CMK (cell line): ENCODE data around the gene DMXL2.
A peak's percentile ranks its signal among the peaks of the same experiment; 100 is the strongest.
"Not testable (repeated sequence)": the region's sequence is repeated elsewhere in the genome, so short reads cannot be mapped to it uniquely, and the experiment has no call there.

Experiments used
- DNase-seq: peaks from one replicate; pipeline ENCODE4 v3.0.0-alpha.2; 2010; ENCODE audit warnings: low read depth

The DMXL2 gene, protein sequence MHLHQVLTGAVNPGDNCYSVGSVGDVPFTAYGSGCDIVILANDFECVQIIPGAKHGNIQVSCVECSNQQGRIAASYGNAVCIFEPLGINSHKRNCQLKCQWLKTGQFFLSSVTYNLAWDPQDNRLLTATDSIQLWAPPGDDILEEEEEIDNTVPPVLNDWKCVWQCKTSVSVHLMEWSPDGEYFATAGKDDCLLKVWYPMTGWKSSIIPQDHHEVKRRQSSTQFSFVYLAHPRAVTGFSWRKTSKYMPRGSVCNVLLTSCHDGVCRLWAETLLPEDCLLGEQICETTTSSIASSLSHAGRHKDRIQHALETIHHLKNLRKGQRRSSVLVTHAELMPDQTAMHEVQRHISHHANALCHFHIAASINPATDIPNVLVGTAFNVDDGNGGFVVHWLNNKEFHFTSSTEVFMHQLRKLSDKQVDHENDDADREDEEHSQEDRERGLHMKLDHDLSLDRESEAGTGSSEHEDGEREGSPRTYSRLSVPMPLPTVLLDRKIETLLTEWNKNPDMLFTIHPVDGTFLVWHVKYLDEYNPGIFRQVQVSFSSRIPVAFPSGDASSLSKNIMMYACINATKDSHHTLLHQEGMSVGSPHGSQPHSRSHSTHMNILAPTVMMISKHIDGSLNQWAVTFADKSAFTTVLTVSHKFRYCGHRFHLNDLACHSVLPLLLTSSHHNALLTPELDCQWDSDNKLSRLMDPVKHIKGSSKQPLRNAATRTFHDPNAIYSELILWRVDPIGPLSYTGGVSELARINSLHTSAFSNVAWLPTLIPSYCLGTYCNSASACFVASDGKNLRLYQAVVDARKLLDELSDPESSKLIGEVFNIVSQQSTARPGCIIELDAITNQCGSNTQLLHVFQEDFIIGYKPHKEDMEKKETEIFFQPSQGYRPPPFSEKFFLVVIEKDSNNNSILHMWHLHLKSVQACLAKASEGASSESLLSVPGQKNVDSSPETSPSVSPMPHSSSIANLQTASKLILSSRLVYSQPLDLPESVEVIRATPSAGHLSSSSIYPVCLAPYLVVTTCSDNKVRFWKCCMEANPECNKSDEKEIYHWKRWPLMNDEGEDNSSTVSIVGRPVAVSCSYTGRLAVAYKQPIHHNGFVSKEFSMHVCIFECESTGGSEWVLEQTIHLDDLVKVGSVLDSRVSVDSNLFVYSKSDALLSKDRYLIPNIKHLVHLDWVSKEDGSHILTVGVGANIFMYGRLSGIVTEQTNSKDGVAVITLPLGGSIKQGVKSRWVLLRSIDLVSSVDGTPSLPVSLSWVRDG (N-terminal part only)

DNA sequence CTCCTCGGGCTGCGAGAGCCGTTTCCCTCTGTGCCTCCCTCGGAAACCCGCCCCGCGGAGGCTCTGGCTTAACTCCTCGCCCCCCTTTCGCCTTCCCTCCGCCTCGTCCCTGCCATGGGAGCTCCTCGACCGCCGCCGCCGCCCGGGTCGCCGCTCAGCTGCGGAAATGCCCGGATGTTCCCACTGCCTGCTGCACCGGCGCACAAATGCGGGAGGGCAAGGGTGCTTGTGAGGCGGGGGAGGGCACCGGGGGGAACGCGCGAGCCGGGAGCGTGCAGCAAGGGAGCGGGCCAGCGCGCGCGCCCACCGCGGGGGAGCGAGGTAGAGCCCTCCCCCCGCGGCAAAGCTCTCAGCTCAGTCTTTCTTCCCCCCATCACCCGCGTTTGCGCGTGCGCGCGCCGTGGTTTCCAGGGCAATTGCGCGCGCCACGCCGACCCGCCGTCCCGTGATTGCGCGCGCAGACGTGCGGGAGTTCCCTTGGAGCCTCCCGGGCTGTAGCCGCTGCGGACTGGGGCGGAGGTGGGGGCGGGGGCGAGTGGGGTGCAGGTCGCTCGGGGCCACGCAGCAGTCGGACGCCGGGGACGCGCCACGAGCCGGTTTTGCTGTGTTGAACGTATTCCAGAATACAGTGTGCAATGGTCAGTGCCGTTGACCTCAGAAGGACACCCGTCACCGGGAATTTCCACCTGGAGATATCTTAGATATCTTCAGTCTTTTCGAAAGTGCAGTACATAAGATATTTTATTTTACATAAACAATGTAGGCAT, at the start of gene DMXL2:
TSS of gene DMXL2 (minus strand) at position 168 of the 767 bp plus-strand sequence. CDS start 226 bp downstream, outside the sequence.
- peak; percentile 35 for DNase-seq

DNA sequence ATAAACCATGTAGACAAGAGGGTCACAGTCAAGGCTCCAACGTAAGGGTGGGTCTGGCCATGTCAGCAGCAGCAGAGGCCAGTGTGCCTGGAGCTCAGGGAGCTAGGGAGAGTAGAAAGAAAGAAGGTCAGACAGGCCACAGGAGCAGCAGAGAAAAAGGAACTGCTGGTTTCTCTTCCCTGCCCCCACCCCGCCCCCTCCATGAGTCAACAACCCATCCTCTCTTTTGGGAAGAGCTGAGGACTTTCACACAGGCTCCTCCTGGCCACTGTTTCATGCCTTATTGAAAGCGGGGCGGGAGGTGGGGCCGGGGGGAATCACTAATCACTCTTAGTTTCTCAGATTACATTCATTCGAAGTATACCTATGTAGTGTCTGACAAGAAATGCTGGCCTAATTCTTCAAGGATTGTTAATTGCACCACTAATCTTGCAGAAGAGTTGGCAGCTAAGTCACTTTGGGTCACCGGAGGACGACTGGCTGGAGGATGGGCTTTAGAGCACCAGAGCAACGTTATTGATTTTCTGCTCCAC, 49.6 kb upstream of the DMXL2 start:
- no peak for DNase-seq

DNA sequence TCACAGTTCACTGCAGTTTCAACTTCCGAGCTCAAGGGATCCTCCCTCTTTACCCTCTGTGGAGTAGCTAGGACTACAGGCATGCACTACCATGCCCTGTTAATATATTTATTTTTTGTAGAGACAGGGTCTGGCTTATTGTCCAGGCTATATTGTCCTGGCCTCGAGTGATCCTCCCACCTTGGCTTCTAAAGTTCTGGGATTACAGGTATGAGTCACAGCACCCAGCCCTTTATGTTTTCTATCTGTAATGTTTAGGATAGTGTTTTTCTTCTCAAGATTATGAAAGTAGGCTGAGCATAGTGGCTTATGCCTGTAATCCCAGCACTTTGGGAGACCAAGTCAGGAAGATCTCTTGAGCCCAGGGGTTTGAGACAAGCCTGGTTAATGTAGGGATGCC, 46.8 kb upstream of the DMXL2 start:
- no peak for DNase-seq

DNA sequence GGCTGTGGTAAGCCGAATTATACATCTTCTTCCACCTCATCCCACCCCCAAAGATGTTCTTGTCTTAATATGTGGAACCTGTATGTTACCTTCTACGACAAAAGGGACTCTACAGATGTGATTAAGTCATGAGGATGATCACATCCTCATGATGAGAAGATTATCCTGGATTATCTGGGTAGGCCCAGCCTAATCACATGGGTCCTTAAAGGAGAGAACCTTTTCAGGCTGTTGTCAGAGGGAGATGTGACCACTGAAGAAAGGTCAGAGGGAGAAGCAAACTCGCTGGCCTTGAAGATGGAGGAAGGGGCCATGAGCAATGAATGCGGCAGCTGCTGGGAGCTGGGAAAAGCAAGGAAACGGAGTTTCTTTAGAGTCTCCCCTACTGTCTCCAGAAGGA, 45.9 kb upstream of the DMXL2 start:
- no peak for DNase-seq

DNA sequence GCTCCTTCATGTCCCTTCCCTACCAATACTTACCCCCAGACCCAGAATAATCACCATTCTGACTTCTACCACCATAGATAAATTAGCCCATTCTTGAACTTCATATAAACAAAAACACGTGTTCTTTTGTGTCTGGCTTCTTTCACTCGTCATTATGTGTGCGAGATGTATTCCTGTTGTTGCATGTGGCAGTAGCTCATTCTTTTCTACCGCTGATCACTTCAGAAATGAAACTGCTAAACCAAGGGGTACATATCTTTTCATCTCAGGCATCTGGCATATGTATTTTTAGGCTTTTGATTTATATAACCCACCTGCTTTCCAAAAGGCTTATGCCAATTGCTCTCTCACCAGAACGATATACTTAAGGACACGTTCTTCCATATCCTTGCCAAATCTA, 44.9 kb upstream of the DMXL2 start:
- DNase-seq: no peak

DNA sequence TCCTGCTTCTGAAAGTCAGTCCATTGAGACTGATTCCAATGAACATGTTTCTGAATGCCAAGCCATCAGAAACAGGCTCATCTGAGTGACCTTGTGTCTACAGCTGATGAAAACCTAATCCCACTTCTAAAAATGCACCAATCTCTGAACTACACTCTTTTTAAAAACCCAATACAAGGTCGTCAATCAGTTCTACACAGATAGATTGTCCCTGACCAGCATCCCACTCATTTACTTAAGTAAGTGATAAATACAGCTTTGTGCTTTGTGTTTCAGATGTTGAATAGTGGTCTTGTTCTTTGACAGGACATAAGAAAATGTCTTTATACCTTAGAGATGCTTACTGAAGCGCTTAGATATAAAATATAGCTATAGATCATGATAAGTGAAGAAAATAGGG, 38.5 kb upstream of the DMXL2 start:
- no peak for DNase-seq

DNA sequence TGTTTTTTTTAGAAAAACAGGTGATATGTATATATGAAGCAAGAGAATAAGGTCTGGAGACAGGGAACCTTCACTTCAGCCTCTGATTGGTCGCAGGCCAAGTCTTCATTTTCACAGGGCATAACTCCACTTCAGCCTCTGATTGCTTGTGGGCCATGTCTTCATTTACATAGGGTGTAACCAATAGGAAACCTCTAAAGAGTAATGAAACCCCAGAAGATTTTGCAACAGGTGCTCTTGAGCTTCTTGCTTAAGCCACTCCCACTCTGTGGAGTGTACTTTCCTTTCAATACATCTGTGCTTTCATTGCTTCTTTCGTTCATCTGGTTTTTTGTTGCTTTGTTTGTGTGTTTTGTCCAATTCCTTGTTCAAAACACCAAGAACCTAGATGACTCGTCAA, 36.1 kb upstream of the DMXL2 start:
- no peak for DNase-seq

DNA sequence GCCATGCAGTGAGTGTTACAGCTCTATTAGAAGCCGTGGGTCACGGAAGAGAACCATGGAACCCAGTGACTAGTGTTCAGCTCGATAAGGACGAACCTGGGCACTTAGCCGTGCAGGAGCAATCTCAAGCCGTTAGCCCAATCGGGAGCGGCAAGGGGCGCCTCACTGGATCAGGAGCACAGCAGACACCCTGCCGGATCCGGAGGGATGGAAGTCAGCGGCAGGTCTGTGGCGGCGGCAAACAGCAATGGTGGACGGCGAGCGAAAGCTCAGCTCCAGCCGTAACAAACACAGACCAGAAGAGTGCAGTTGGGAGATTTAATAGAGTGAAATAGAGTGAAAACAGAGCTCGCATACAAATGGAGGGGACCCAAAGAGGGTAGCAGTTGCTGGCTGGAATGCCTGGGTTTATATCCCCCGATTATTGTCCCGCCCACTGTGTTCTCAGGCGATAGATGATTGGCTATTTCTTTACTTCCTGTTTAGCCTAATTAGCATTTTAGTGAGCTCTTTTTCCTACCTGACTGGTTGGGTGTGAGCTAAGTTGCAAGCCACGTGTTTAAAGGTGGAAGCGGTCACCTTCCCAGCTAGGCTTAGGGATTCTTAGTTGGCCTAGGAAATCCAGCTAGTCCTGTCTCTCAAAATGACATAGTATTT, 33.0 kb upstream of the DMXL2 start:
- DNase-seq: not testable (repeated sequence)

DNA sequence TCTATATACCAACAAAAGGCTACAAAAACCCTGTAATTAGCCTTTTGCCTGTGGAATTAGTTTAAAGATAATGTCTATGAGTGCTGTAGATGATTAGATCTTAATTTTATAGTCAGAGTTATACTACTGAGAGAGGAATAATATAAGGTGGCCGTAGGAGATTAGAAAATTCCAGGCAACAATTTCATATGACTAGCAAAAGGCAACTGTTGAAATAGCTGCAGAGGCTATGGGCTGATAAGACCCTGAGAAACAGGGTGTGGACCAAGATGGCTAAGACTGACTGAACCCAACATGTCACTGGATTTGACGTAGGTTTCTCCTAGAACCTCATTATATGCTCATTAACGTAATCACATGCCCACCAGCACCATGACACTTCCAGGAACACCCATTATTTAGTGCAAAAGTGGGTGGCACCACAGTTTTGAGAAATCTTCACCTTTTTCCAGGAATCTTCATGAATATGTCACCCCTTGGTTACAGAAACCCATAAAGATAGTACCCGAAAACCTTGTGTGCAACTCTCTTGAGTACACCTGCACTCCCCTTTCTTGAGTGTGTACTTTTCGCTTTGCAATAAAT, 29.6 kb upstream of the DMXL2 start:
- no peak for DNase-seq

DNA sequence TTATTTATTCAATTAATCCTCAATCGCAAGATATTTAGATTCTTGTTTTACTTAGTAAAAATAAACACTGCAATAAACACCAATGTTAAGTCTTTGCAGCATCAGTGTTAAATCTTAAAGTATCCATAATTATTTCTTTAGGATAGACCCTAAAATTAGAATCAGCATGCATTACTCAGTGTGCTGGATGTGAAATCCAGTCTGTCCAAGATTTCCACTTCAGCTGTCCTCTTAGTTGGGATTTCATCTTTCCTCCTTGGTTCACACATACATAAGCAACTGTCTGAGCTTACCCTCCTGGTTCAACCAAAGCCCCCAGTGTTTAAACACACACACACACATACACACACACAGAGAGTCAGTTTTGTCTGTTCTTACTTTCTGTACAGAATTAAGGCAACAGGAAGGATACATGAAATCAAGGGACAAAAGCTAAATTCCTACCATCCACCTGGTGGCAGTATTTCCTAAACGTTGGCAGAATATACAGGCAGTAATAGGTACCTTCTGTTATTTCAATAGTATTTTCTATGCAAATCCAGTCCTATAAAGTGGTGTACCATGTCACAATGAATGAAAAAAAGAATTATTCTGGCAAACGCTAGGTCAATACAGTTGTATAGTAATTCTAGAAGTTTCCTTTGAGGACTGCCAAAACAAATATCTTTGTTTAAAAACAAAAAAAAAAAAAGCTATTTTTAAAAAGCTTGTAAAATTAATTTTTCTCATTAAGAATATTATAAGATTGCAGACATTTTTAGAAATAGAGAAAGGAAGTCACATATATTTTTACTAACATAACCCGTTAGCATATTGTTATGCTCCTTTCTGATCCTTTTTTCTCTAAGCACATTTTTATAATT, 27.3 kb upstream of the DMXL2 start:
- peak; percentile 18 for DNase-seq

DNA sequence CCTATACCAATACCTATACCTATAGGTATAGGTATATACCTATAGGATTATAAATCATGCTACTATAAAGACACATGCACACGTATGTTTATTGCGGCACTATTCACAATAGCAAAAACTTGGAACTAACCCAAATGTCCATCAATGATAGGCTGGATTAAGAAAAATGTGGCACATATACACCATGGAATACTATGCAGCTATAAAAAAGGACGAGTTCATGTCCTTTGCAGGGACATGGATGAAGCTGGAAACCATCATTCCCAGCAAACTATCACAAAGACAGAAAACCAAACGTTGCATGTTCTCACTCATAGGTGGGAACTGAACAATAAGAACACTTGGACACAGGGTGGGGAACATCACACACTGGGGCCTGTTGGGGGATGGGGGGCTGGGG, 26.1 kb upstream of the DMXL2 start:
- not testable (repeated sequence) for DNase-seq

DNA sequence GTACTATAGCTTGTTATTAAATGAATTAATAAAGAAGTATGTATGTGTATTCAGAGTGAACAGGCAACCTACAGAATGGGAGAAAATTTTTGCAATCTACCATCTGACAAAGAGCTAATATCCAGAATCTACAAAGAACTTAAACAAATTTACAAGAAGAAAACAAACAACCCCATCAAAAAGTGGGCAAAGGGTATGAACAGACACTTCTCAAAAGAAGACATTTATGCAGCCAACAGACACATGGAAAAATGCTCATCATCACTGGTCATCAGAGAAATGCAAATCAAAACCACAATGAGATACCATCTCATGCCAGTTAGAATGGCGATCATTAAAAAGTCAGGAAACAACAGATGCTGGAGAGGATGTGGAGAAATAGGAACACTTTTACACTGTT, 25.5 kb upstream of the DMXL2 start:
- not testable (repeated sequence) for DNase-seq

DNA sequence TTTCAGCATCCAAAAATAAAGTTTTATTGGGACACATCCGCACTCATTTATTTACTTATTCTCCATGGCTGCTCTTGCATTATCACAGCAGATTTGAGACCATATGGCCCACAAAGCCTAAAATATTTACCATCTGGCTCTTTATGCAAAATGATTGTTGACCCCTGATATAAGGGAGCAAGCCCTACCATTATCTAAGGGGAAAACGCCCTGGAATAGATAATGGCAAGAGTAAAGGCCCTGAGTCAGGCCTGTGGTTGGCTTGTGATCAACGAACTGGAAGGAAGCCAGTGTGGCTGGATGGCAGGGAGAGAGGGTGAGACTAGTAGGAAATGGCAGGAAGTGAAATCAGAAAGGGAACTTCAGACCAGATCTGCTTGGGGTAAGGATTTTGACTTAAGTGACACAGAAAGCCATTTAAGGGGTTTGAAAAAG, 24.6 kb upstream of the DMXL2 start:
- peak; percentile 58 for DNase-seq

DNA sequence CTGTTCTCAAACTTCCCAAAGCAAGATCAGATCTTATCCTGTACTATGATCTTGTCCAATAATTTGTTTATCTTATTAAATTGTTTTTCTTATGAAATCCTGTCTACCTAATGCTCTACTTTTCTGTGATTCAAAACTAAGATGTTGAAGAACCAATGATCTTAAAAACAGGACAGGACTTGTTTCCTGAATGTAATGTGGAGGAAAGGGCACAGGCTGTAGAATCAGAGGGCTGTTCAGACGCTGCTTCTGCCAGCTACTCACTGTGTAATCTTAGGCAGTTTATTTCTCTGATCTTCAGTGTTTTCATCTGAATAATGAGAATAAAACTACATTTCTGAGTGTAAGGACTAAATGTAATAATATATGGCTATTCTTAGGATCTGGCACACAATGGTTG, 20.1 kb upstream of the DMXL2 start:
- no peak for DNase-seq

DNA sequence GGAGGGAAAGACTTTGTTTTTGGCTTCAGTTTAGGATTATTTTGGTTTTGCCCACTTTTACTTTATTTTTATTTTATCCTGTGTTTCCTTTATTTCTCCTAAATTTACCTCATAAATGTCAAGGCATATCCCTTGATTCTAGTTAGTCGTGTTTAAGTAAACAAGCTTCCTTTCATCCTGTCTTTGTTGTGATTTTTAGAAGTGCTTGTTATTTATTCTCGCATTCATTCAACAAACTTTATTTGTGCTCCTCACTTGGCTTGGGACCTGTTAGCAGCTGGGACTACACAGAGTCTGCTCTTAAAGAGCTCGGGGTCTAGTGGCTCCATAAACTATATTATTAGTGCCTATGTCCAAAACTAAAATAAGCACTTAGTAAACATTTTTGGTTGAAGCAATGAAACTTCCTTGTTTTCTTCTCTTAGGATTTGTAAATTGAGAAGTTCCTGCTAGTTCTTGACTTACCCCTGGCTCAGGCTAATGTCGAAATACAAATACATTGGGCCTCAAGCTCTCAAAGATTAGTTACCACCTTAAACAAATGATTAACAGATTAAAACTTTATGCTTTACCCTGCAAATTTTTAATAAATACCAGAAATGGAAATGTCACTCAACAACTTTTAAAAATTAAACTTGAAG, 19.0 kb upstream of the DMXL2 start:
- DNase-seq: no peak

DNA sequence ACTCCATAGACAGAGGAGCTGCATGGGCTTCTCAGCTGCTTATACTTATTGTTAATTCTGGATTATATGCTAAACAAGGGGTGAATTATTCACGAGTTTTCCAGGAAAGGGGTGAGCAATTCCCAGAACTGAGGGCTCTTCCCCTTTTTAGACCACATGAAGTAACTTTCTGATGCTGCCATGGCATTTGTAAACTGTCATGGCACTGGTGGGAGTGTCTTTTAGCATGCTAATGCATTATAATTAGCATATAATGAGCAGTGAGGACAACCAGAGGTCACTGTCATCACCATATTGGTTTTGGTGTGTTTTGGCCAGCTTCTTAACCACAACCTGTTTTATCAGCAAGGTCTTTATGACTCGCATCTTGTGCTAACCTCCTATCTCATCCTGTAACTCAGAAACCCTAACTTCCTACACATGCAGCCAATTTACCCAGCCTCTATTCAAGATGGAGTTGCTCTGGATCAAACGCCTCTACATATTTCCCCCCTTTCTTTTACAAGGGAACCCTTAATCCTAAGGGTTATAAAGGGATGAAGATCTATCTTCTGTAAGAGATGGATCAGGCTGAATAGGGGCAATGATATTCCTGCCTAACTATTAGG, 12.1 kb upstream of the DMXL2 start:
- DNase-seq: peak; percentile 47

DNA sequence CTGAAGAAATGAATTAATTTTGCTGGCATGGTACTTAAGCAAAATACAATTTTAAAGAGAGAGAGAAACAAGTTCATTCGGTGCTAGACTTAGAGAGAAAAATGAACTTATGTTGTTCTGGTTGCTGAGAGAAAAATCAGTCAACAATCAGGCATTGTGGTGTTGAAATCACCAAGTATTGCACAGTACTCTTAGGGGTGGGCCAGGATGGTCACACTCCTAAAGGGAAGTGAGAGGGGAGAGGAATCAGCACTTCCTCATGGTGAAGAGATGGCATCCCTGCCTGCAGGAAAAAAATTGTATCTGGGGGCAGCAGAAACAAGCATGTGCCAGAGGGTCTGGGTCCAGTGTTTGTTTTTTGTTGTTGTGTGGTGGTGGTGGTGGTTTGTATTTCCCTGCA, 7.0 kb upstream of the DMXL2 start:
- DNase-seq: no peak

DNA sequence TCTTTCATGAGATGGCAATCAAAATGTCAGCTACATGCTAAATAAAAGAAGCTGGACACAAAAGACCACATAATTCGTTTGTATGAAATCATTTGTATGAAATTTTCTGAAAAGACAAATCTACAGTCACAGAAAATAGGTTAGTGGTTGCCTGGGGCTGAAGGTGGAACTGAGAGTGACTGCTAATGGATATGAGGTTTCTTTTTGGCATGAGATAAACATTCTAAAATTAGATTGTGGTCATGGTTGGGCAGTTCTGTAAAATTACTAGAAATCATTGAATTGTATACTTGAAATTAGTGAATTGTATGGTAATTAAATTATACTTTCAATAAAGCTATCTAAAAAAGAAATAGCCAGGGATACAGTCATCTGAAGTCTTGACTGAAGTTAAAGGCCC, 2.7 kb upstream of the DMXL2 start:
- no peak for DNase-seq
